H1 (cell line): ENCODE results near the gene ALDH7A1. TPM values are rescaled to one million over a fixed set of nuclear protein-coding genes. Genes with fewer than 3 reads are reported as not detected.

ENCODE experiments used
- CTCF ChIA-PET: fragments of 300-600 bp; sonication (Branson Sonifier 250); formaldehyde crosslinking; loops from one replicate; lab custom pipeline; 2021; ENCODE audit not compliant: partially characterized antibody; lab: Charles Lee
- POLR2A ChIA-PET: fragments of 300-600 bp; sonication (Branson Sonifier 250); formaldehyde crosslinking; loops from one replicate; lab custom pipeline; 2021; ENCODE audit warnings: inconsistent platforms; ENCODE audit not compliant: partially characterized antibody; lab: Charles Lee
- DNase-seq, 2 experiments: peaks; one replicate each; pipeline versions ENCODE4 v3.0.0 to v3.0.0-alpha.2; 2010 to 2022; ENCODE audit warnings: low spot score in 2 of 2, low read depth in 1 of 2, mixed read lengths in 1 of 2
- FAIRE-seq: peaks from 2 replicates; lab custom pipeline; 2011; peaks lifted over from hg19 to GRCh38; lab: Jason Lieb, UNC
- H2AFZ ChIP-seq: 2 replicates; pipeline ENCODE4 v1.8.1; 2012; ENCODE audit warnings: low read length, inconsistent platforms
- H2AK5ac ChIP-seq: 2 replicates; pipeline ENCODE4 v1.6.1; 2013; ENCODE audit warnings: low read depth, low read length
- H2BK120ac ChIP-seq: replicated peaks from 2 replicates; pipeline ENCODE3; 2013; ENCODE audit warnings: low read depth, low read length, inconsistent platforms
- H2BK12ac ChIP-seq: 2 replicates; pipeline ENCODE4 v1.6.1; 2013; ENCODE audit warnings: low read depth, low read length
- H2BK15ac ChIP-seq: 2 replicates; pipeline ENCODE4 v1.6.1; 2013; ENCODE audit warnings: low read length
- H2BK20ac ChIP-seq: 2 replicates; pipeline ENCODE4 v1.6.1; 2013; ENCODE audit warnings: low read length
- H2BK5ac ChIP-seq: 2 replicates; pipeline ENCODE4 v1.6.1; 2013; ENCODE audit warnings: low read depth, low read length
- H3K14ac ChIP-seq: 2 replicates; pipeline ENCODE4 v1.6.1; 2013; ENCODE audit warnings: inconsistent platforms; ENCODE audit not compliant: insufficient read length
- H3K18ac ChIP-seq: 2 replicates; pipeline ENCODE4 v1.6.1; 2013; ENCODE audit warnings: low read length; ENCODE audit errors: extremely low read depth
- H3K23ac ChIP-seq: 2 replicates; pipeline ENCODE4 v1.6.1; 2013; ENCODE audit warnings: inconsistent platforms; ENCODE audit not compliant: insufficient read length
- H3K23me2 ChIP-seq: 2 replicates; pipeline ENCODE4 v1.6.1; 2013; ENCODE audit warnings: low read depth, low read length
- H3K27ac ChIP-seq: 2 replicates; pipeline ENCODE4 v1.6.1; 2011; ENCODE audit warnings: low read depth, low read length, inconsistent platforms
- H3K27me3 ChIP-seq, 4 experiments: replicated peaks in 1 of 4; 1 replicate in 1 of 4; 2 replicates in 3 of 4; pipeline versions ENCODE4 v1.6.1 to v1.8.1; 2011 to 2013; ENCODE audit warnings: low read length in 3 of 4, mild to moderate bottlenecking in 3 of 4, inconsistent platforms in 2 of 4, mixed read lengths in 2 of 4, moderate library complexity in 1 of 4; ENCODE audit not compliant: control insufficient read depth in 3 of 4, insufficient read depth in 3 of 4; ENCODE audit errors: extremely low read depth in 1 of 4
- H3K36me3 ChIP-seq, 4 experiments: 2 replicates each; pipeline versions ENCODE4 v1.6.1 to v1.8.1; 2011 to 2013; ENCODE audit warnings: mild to moderate bottlenecking in 4 of 4, low read length in 3 of 4, moderate library complexity in 2 of 4, control low read depth in 1 of 4, inconsistent platforms in 1 of 4; ENCODE audit not compliant: insufficient read depth in 4 of 4, control insufficient read depth in 2 of 4
- H3K4ac ChIP-seq: replicated peaks from 2 replicates; pipeline ENCODE3; 2013; ENCODE audit warnings: low read length, low read depth, mixed read lengths, inconsistent platforms; ENCODE audit not compliant: insufficient read length
- H3K4me1 ChIP-seq, 4 experiments: replicated peaks in 1 of 4; 1 replicate in 1 of 4; 2 replicates in 3 of 4; pipeline versions ENCODE4 v1.6.1 to v1.8.1; 2011 to 2013; ENCODE audit warnings: low read length in 3 of 4, inconsistent platforms in 2 of 4, mixed read lengths in 1 of 4; ENCODE audit not compliant: insufficient read depth in 4 of 4, control insufficient read depth in 3 of 4
- H3K4me2 ChIP-seq, 2 experiments: 2 replicates each; pipeline versions ENCODE4 v1.6.1 to v1.8.1; 2011 to 2013; ENCODE audit warnings: low read depth in 2 of 2, low read length in 2 of 2, control low read depth in 1 of 2, inconsistent platforms in 1 of 2, mild to moderate bottlenecking in 1 of 2; ENCODE audit not compliant: insufficient read depth in 1 of 2
- H3K4me3 ChIP-seq, 4 experiments: fragments of 200-600, 300-600 bp in 1 of 4; sonication (generic), shearing (Covaris generic), sonication (Bioruptor Twin) in 1 of 4; 2 replicates each; pipeline versions ENCODE4 v1.5.1 to v1.8.1; 2011 to 2016; ENCODE audit warnings: low read length in 4 of 4, low read depth in 3 of 4, control low read depth in 2 of 4, inconsistent platforms in 2 of 4, mild to moderate bottlenecking in 2 of 4, mixed read lengths in 1 of 4, moderate library complexity in 1 of 4; ENCODE audit not compliant: insufficient read depth in 2 of 4; ENCODE audit errors: extremely low read depth in 1 of 4
- H3K56ac ChIP-seq: replicated peaks from 2 replicates; pipeline ENCODE3; 2013; ENCODE audit warnings: low read depth, mild to moderate bottlenecking, mixed read lengths, low read length, inconsistent platforms; ENCODE audit not compliant: insufficient read length
- H3K79me1 ChIP-seq: 2 replicates; pipeline ENCODE4 v1.6.1; 2013; ENCODE audit warnings: low read depth, low read length, control low read depth
- H3K79me2 ChIP-seq, 2 experiments: 2 replicates each; pipeline versions ENCODE4 v1.6.1 to v1.8.1; 2012 to 2013; ENCODE audit warnings: low read length in 2 of 2, mild to moderate bottlenecking in 2 of 2, inconsistent platforms in 1 of 2; ENCODE audit not compliant: insufficient read depth in 2 of 2, control insufficient read depth in 1 of 2
- H3K9ac ChIP-seq, 4 experiments: replicated peaks in 1 of 4; 1 replicate in 1 of 4; 2 replicates in 3 of 4; pipeline versions ENCODE4 v1.6.1 to v1.8.1; 2011 to 2013; ENCODE audit warnings: low read depth in 3 of 4, low read length in 3 of 4, control low read depth in 2 of 4, mild to moderate bottlenecking in 2 of 4, moderate library complexity in 2 of 4, inconsistent platforms in 1 of 4; ENCODE audit errors: extremely low read depth in 1 of 4
- H3K9me3 ChIP-seq, 2 experiments: 2 replicates each; pipeline versions ENCODE4 v1.6.1 to v1.8.1; 2012 to 2013; ENCODE audit warnings: mild to moderate bottlenecking in 2 of 2, moderate library complexity in 2 of 2, control low read depth in 1 of 2, inconsistent platforms in 1 of 2, low read depth in 1 of 2, low read length in 1 of 2, mixed read lengths in 1 of 2; ENCODE audit not compliant: insufficient read depth in 2 of 2
- H4K20me1 ChIP-seq, 2 experiments: replicated peaks in 1 of 2; 2 replicates each; pipeline versions ENCODE3 to v1.8.1; 2011 to 2013; ENCODE audit warnings: inconsistent platforms in 2 of 2, low read length in 2 of 2, mild to moderate bottlenecking in 1 of 2; ENCODE audit not compliant: insufficient read depth in 2 of 2, control insufficient read depth in 1 of 2
- H4K5ac ChIP-seq: 2 replicates; pipeline ENCODE4 v1.6.1; 2013; ENCODE audit warnings: low read length, low read depth, mixed read lengths, inconsistent platforms; ENCODE audit not compliant: insufficient read length
- H4K8ac ChIP-seq: 2 replicates; pipeline ENCODE4 v1.8.0; 2013; ENCODE audit warnings: mild to moderate bottlenecking, moderate library complexity, low read length, inconsistent platforms; ENCODE audit not compliant: insufficient read depth; ENCODE audit errors: extremely low read depth
- H4K91ac ChIP-seq: replicated peaks from 2 replicates; pipeline ENCODE3; 2013; ENCODE audit warnings: low read length, mixed read lengths, inconsistent platforms; ENCODE audit not compliant: insufficient read length
- BACH1 ChIP-seq: IDR thresholded peaks from 2 replicates; pipeline ENCODE4 v1.6.1; 2012; ENCODE audit warnings: low read length, improper control_type of control experiment
- CTCF ChIP-seq, 3 experiments: IDR thresholded peaks; 1 replicate in 2 of 3; 2 replicates in 1 of 3; pipeline versions ENCODE4 v1.5.1 to v1.6.1; 2011; ENCODE audit warnings: low read length in 3 of 3, mild to moderate bottlenecking in 3 of 3, inconsistent platforms in 2 of 3, low read depth in 1 of 3, moderate library complexity in 1 of 3; ENCODE audit not compliant: insufficient read depth in 1 of 3; ENCODE audit errors: control extremely low read depth in 1 of 3
- EP300 ChIP-seq, 2 experiments: IDR thresholded peaks; 1 replicate in 1 of 2; 2 replicates in 1 of 2; pipeline ENCODE4 v1.6.1; 2011 to 2012; ENCODE audit warnings: low read depth in 2 of 2, low read length in 2 of 2, mild to moderate bottlenecking in 2 of 2, borderline replicate concordance in 1 of 2, inconsistent platforms in 1 of 2, moderate library complexity in 1 of 2
- HDAC2 ChIP-seq, 2 experiments: fragments of 300-600 bp in 1 of 2; sonication (generic) in 1 of 2; IDR thresholded peaks; 2 replicates each; pipeline ENCODE4 v1.6.1; 2011 to 2012; ENCODE audit warnings: low read depth in 2 of 2, low read length in 2 of 2, mild to moderate bottlenecking in 2 of 2, moderate library complexity in 2 of 2, borderline replicate concordance in 1 of 2, inconsistent platforms in 1 of 2
- RFX5 ChIP-seq: IDR thresholded peaks from 2 replicates; pipeline ENCODE4 v1.6.1; 2011; ENCODE audit warnings: low read depth, low read length, improper control_type of control experiment, borderline replicate concordance
- SRF ChIP-seq: IDR thresholded peaks from 2 replicates; pipeline ENCODE4 v1.6.1; 2011; ENCODE audit warnings: mild to moderate bottlenecking, low read depth, low read length, moderate library complexity
- WGBS, 2 experiments: shearing (Covaris generic) in 1 of 2; methylation state at CpG; one replicate each; pipeline versions ENCODE4 v1.1.6 to v1.1.7; 2013 to 2015; ENCODE audit warnings: low lambda C conversion rate in 2 of 2, mixed read lengths in 2 of 2, inconsistent platforms in 1 of 2, low coverage in 1 of 2, missing lambda C conversion rate in 1 of 2; ENCODE audit not compliant: insufficient replicate concordance in 2 of 2, insufficient coverage in 1 of 2, insufficient read length in 1 of 2; ENCODE audit errors: extremely low coverage in 1 of 2, missing lambda C conversion rate in 1 of 2; 5-methylcytosine and 5-hydroxymethylcytosine counted together
- polyA plus RNA-seq, 7 experiments: library from polyadenylated mRNA; depleted of rRNA in 3 of 7; stranded (reverse) in 5 of 7; unstranded in 2 of 7; fragments of >200 nt in 5 of 7; fragments of 200-250 nt in 2 of 7; gene quantifications; 1 replicate in 5 of 7; 2 replicates in 1 of 7; 4 replicates in 1 of 7; pipeline versions ENCODE4 v1.2.1 to v1.2.3, GENCODE V29; 2011 to 2013; ENCODE audit warnings: missing spikeins in 2 of 7, mixed read lengths in 2 of 7
- total RNA-seq: library from RNA; stranded (reverse); fragmentation: NEBNext Ultra II Directional; extraction: Animal tissue kit (Norgen Biotek cat#: 25700); gene quantifications from 2 replicates; pipeline ENCODE4 v1.2.1, GENCODE V29; 2021

Gene ALDH7A1
- total and polyA plus RNA-seq, 2 of the 8 experiments (the other 6 are each of a cell fraction or from before 2014, with no cell fraction given): 99.6 to 225 TPM

GRCh38 chr5:126635585-126635984 is 40.6 kb upstream of the ALDH7A1 start:
- Histone ChIP-seq H3K4me3 (no peak overlapping the region), H3K14ac (no peak overlapping the region), H4K8ac (no peak overlapping the region), H4K91ac (no peak overlapping the region), H3K4me2 (no peak overlapping the region), H2AFZ (no peak overlapping the region), H3K9me3 (no peaks in the 10 kb centered on the region), H2AK5ac (no peak overlapping the region), H3K36me3 (no peaks in the 10 kb centered on the region), H3K79me1 (no peaks in the 10 kb centered on the region), H3K23ac (no peak overlapping the region), H3K18ac (no peak overlapping the region), H2BK20ac (no peak overlapping the region), H3K9ac (no peak overlapping the region), H4K20me1 (no peaks in the 10 kb centered on the region), H3K4me1 (no peaks in the 10 kb centered on the region), H2BK15ac (no peak overlapping the region), H2BK5ac (no peak overlapping the region), H3K4ac (no peak overlapping the region), H3K23me2 (no peaks in the 10 kb centered on the region), H3K79me2 (no peaks in the 10 kb centered on the region), H3K56ac (no peak overlapping the region), H3K27ac (no peak overlapping the region), H2BK120ac (no peak overlapping the region), H2BK12ac (no peak overlapping the region), H4K5ac (no peak overlapping the region), H3K27me3 (no peaks in the 10 kb centered on the region)
- FAIRE-seq (no peak), DNase-seq (no peak)
- ChIA-PET POLR2A (no interaction called here), CTCF (no interaction called here)
- 96% methylated on average over 3 of the region's 3 CpGs; no CpG with 5 or more reads in 1 of the 2 experiments for WGBS, 2 experiments
- TF ChIP-seq CTCF (IDR thresholded peaks at IDR 0.05; ENCODE audit: control extremely low read depth in 1 of 3, insufficient read depth in 1 of 3, low read depth in 1 of 3, low read length in 3 of 3) (no peak), HDAC2 (IDR thresholded peaks at IDR 0.05; ENCODE audit: borderline replicate concordance in 1 of 2, low read depth in 2 of 2, low read length in 2 of 2) (no peak), EP300 (IDR thresholded peaks at IDR 0.05; ENCODE audit: borderline replicate concordance in 1 of 2, low read depth in 2 of 2, low read length in 2 of 2) (no peak), RFX5 (no peak), BACH1 (no peak), SRF (no peak)
